SK-N-DZ (cell line): ENCODE results near the gene ADIG.
"Not testable (repeated sequence)": the region's sequence is repeated elsewhere in the genome, so short reads cannot be mapped to it uniquely, and the experiment has no call there.

Source experiments
- DNase-seq: peaks from one replicate; pipeline ENCODE4 v3.0.0-alpha.2; 2015; ENCODE audit warnings: low spot score

ADIG gene

GRCh38 chr20:38569747-38570525, 11.1 kb upstream of the ADIG start:
- DNase-seq, result no peak

GRCh38 chr20:38573413-38573812, 7.6 kb upstream of the ADIG start:
- DNase-seq, result no peak

GRCh38 chr20:38579219-38579910, 1.6 kb upstream of the ADIG start:
- no peak for DNase-seq

GRCh38 chr20:38579921-38580320, 1.1 kb upstream of the ADIG start:
- no peak for DNase-seq

GRCh38 chr20:38581830-38582358, 897 bp downstream of the ADIG start:
- DNase-seq, result no peak

- DNase-seq, result no peak
Observed at GRCh38 chr20:38583306-38583705, 2.3 kb downstream of the ADIG start.

GRCh38 chr20:38584099-38584763, 3.2 kb downstream of the ADIG start:
- DNase-seq, result no peak

- DNase-seq, result no peak
Observed at GRCh38 chr20:38585404-38586180, 4.6 kb downstream of the ADIG start.

- no peak for DNase-seq
Observed at GRCh38 chr20:38586181-38586525, 5.2 kb downstream of the ADIG start.

- no peak for DNase-seq
Observed at GRCh38 chr20:38588303-38588702, 7.3 kb downstream of the ADIG start.

- DNase-seq, result no peak
Observed at GRCh38 chr20:38589351-38589750, 8.4 kb downstream of the ADIG start.

- DNase-seq, result no peak
Observed at GRCh38 chr20:38589967-38590675, 9.1 kb downstream of the ADIG start.

GRCh38 chr20:38590676-38591473, 9.9 kb downstream of the ADIG start:
- no peak for DNase-seq

- no peak for DNase-seq
Observed at GRCh38 chr20:38591474-38592410, 10.7 kb downstream of the ADIG start.

GRCh38 chr20:38592411-38592790, 11.4 kb downstream of the ADIG start:
- not testable (repeated sequence) for DNase-seq

GRCh38 chr20:38594281-38594680, 13.3 kb downstream of the ADIG start:
- DNase-seq, result not testable (repeated sequence)

- DNase-seq, result not testable (repeated sequence)
Observed at GRCh38 chr20:38595886-38596285, 14.9 kb downstream of the ADIG start.

GRCh38 chr20:38599410-38599882, 18.4 kb downstream of the ADIG start:
- DNase-seq, result no peak

- DNase-seq, result no peak
Observed at GRCh38 chr20:38600057-38600456, 19.1 kb downstream of the ADIG start.
